ENCODE data around the gene MUC5AC. TPM values are rescaled to one million over a fixed set of nuclear protein-coding genes. Genes with fewer than 3 reads are reported as not detected.

The MUC5AC gene
- total RNA-seq, 1 donor from 2014 or later: not detected

- TF ChIP-seq POLR2AphosphoS5 (IDR thresholded peaks at IDR 0.05; ENCODE audit: insufficient read depth in 1 of 2, low read depth in 1 of 2): no peak
- no peak overlapping the region for H3K4me3 ChIP-seq
- H3K36me3 ChIP-seq: no peaks in the 10 kb centered on the region
- H3K9me3 ChIP-seq: no peaks in the 10 kb centered on the region
- no peak overlapping the region for H3K27ac ChIP-seq
- no peak for DNase-seq (ENCODE audit: extremely low spot score in 2 of 2)
- intact Hi-C loops (cut with DNase I): no loop called here
- no peaks in the 10 kb centered on the region for H3K4me1 ChIP-seq
- H3K27me3 ChIP-seq: no peaks in the 10 kb centered on the region
Measured at GRCh38 chr11:1175461-1176223, 17.9 kb downstream of the MUC5AC start.

- intact Hi-C loops (cut with DNase I): no loop called here
- H3K4me1 ChIP-seq: no peaks in the 10 kb centered on the region
- no peak overlapping the region for H3K4me3 ChIP-seq
- no peak for DNase-seq (ENCODE audit: extremely low spot score in 2 of 2)
- no peaks in the 10 kb centered on the region for H3K27me3 ChIP-seq
- H3K27ac ChIP-seq: no peak overlapping the region
- H3K36me3 ChIP-seq: no peaks in the 10 kb centered on the region
- no peaks in the 10 kb centered on the region for H3K9me3 ChIP-seq
- TF ChIP-seq POLR2A (IDR thresholded peaks at IDR 0.05) (no peak), POLR2AphosphoS5 (IDR thresholded peaks at IDR 0.05; ENCODE audit: insufficient read depth in 1 of 2, low read depth in 1 of 2) (no peak), CTCF (IDR thresholded peaks at IDR 0.05) (no peak)
Measured at GRCh38 chr11:1176224-1177019, 18.7 kb downstream of the MUC5AC start.

DNA sequence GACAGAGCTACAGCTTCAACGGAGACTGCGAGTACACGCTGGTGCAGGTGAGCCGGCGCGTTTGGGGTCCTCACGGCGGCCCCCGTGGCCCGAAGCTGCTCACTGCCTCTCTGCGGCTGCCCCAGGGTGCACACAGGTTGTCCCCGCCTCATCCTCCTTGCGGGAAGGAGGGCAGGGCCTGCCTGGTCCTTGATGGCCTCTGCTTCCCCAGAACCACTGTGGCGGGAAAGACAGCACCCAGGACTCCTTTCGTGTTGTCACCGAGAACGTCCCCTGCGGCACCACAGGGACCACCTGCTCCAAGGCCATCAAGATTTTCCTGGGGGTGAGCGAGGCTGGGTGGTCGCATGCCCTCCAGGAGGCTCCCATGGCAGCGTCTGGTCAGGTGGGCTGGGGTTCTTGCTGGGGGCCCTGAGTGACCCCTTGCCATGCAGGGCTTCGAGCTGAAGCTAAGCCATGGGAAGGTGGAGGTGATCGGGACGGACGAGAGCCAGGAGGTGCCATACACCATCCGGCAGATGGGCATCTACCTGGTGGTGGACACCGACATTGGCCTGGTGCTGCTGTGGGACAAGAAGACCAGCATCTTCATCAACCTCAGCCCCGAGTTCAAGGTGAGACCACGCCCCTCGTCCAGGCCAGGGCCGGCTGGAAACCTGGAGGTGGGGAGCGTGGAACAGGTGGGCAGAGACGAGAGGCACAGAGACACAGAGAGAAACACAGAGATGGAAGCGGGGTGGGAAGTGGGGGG lies 19.4 kb downstream of the MUC5AC start:
- no peak for DNase-seq (ENCODE audit: extremely low spot score in 2 of 2)
- Histone ChIP-seq H3K27ac (no peak overlapping the region), H3K9me3 (no peaks in the 10 kb centered on the region), H3K4me1 (no peaks in the 10 kb centered on the region), H3K4me3 (no peak overlapping the region), H3K27me3 (no peaks in the 10 kb centered on the region), H3K36me3 (no peaks in the 10 kb centered on the region)
- intact Hi-C loops (cut with DNase I): no loop called here
- TF ChIP-seq POLR2A (IDR thresholded peaks at IDR 0.05): no peak
- TF ChIP-seq POLR2AphosphoS5 (IDR thresholded peaks at IDR 0.05; ENCODE audit: insufficient read depth in 1 of 2, low read depth in 1 of 2): no peak
- no peak for TF ChIP-seq CTCF (IDR thresholded peaks at IDR 0.05)

- no peak for DNase-seq (ENCODE audit: extremely low spot score in 2 of 2)
- TF ChIP-seq POLR2A (IDR thresholded peaks at IDR 0.05) (no peak), POLR2AphosphoS5 (IDR thresholded peaks at IDR 0.05; ENCODE audit: insufficient read depth in 1 of 2, low read depth in 1 of 2) (no peak), CTCF (IDR thresholded peaks at IDR 0.05) (no peak)
- Histone ChIP-seq H3K4me3 (no peak overlapping the region), H3K27me3 (no peaks in the 10 kb centered on the region), H3K9me3 (no peaks in the 10 kb centered on the region), H3K4me1 (no peaks in the 10 kb centered on the region), H3K36me3 (no peaks in the 10 kb centered on the region), H3K27ac (no peak overlapping the region)
- intact Hi-C loops (cut with DNase I): no loop called here
Measured at GRCh38 chr11:1177771-1178090, 20.0 kb downstream of the MUC5AC start.

- H3K36me3 ChIP-seq: no peaks in the 10 kb centered on the region
- no peaks in the 10 kb centered on the region for H3K4me1 ChIP-seq
- H3K4me3 ChIP-seq: no peak overlapping the region
- no peaks in the 10 kb centered on the region for H3K9me3 ChIP-seq
- TF ChIP-seq POLR2AphosphoS5 (IDR thresholded peaks at IDR 0.05; ENCODE audit: insufficient read depth in 1 of 2, low read depth in 1 of 2) (no peak), CTCF (IDR thresholded peaks at IDR 0.05) (no peak), POLR2A (IDR thresholded peaks at IDR 0.05) (no peak)
- intact Hi-C loops (cut with DNase I): no loop called here
- DNase-seq (ENCODE audit: extremely low spot score in 2 of 2): no peak
- no peak overlapping the region for H3K27ac ChIP-seq
- no peaks in the 10 kb centered on the region for H3K27me3 ChIP-seq
Measured at GRCh38 chr11:1178201-1178885, 20.6 kb downstream of the MUC5AC start.
